Stimulated activated CD8-positive, alpha-beta memory T cell treated with anti-CD3 and anti-CD28 coated beads, Interleukin-15, amount 100 ng/mL, for 1 hour (primary cell): Measurements from ENCODE around the gene THAP12.
"Not testable (repeated sequence)": the region's sequence is repeated elsewhere in the genome, so short reads cannot be mapped to it uniquely, and the experiment has no call there.

Source experiments
- DNase-seq: peaks from one replicate; pipeline ENCODE4 v3.0.0-alpha.2; 2020; ENCODE audit warnings: low read depth

THAP12 gene, protein sequence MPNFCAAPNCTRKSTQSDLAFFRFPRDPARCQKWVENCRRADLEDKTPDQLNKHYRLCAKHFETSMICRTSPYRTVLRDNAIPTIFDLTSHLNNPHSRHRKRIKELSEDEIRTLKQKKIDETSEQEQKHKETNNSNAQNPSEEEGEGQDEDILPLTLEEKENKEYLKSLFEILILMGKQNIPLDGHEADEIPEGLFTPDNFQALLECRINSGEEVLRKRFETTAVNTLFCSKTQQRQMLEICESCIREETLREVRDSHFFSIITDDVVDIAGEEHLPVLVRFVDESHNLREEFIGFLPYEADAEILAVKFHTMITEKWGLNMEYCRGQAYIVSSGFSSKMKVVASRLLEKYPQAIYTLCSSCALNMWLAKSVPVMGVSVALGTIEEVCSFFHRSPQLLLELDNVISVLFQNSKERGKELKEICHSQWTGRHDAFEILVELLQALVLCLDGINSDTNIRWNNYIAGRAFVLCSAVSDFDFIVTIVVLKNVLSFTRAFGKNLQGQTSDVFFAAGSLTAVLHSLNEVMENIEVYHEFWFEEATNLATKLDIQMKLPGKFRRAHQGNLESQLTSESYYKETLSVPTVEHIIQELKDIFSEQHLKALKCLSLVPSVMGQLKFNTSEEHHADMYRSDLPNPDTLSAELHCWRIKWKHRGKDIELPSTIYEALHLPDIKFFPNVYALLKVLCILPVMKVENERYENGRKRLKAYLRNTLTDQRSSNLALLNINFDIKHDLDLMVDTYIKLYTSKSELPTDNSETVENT

DNA sequence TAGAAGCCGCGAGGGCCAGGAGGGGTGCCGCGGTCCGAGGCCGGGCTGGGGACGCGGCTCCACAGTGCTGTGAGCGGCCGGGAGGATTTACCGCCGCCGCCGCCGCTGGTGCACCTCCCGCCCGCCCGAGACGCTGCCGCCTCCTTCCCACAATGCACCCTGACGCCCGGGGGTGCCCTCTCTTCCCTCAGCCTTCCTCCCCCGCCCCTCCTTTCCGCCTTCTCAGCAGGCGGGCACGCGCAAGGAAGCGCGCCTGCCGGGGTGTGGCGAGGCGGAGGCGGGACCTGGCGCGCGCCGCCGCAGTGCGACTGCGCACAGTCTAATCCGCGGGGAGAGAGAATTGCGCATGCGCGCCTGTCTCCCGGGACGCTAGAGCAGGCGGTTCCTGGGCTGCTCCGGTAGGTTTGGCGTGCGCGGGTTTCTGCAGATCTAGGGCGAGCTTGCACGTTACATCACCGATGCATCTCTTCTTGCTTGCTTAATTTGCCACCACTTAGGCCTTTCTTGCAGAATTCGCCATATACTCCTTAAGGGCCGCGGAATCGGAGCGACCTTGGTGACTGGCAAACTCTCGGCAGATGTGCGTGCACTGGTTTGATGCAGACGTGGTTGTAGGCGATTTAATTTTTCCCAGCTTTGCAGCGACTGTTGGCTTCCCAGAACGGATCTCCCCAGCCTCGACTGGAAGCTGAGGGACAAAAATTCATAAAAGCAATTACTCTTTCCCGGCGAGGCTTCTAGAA lies at the start of gene THAP12, which contains the start of gene GVQW3:
Gene THAP12 (minus strand): TSS at position 156 of the 743 bp plus-strand sequence. CDS start 296 bp downstream, outside the sequence.
Gene GVQW3 (plus strand): TSS at position 347 of the 743 bp plus-strand sequence. CDS start 506 bp downstream, outside the sequence.
- DNase-seq: peak; percentile 89

GRCh38 chr11:76426660-76427059 lies 45.7 kb upstream of the THAP12 start:
- DNase-seq: no peak

DNA sequence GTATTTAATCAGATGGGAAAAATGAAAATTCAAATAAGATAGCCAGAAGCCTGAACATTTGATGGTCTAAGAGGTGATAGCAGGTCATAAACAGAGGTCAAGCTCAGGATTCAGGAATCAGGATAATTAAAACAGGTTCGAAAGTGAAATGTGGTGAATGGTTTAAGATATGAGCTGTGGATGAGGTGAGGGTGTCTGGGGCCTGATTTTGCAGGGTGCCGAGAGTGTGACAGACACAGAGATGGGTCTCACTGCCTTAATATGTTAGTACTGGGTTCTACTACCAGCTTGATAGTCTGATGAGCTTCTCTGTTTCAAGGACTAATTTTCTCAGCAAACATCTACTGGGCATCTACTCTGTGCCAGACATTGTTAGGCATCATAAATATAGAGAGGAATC lies 44.0 kb upstream of the THAP12 start:
- no peak for DNase-seq

DNA sequence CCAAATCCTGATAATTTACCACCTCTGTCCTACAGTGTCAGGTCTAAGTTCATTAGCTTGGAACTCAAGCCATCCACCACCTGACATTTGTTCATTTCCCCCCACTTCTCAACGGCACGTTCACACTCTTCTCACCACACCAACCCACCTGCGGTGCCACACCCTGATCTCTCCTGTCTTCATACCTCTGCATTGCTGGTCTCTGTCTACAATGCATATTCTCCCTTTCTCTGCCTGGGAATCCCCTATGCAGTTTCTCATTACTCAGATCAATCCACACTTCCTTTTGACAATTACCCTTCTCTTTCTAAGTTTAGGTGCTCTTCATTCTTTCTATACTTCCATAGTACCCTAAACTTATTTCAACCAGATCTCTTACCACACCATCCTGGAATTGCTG lies 43.4 kb upstream of the THAP12 start:
- DNase-seq: no peak

- no peak for DNase-seq
These were observed 39.0 kb upstream of the THAP12 start for GRCh38 chr11:76419896-76420295.

DNA sequence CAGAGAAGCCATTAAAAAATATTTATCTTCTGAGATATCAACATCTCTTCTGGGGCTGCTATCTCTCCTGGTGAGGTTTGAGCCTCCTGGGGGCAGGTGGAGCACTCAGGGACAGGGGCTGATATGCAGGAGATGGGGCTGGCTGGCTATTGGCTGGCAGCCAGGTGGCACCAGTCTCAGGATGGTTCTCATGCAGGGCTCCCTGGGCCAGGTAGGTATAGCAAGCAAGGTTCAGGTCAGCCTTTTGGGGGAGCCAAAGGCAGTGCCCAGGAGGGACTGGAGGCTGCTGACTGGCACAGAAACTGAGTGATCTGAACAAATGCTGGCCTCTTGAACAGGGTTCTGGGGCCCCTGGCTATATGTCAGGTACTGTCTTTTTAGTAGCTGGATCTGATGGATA lies 34.1 kb upstream of the THAP12 start:
- DNase-seq: no peak

GRCh38 chr11:76410851-76411357 lies 30.0 kb upstream of the THAP12 start:
- DNase-seq: no peak

GRCh38 chr11:76408171-76408965 lies 27.4 kb upstream of the THAP12 start:
- no peak for DNase-seq

- DNase-seq: no peak
These were observed 25.4 kb upstream of the THAP12 start for GRCh38 chr11:76406359-76406758.

GRCh38 chr11:76401484-76401883 lies 20.6 kb upstream of the THAP12 start:
- DNase-seq: not testable (repeated sequence)

DNA sequence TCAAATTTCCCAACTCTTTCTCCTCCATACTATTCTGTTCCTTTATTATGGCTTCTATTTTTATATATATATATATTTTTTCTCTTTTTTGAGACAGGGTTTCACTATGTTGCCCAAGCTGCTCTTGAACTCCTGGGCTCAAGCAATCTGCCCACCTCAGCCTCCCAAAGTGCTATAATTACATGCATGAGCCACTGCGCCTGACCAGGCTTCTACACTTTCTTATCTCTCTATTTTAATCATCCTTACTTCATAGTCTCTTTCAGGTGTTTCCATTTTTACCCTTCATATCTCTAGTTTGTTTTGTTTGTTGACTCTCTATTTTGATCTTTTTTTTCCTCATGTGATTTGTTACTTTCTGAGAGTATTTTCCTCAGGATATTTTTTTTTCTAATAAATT lies 20.0 kb upstream of the THAP12 start:
- no peak for DNase-seq

DNA sequence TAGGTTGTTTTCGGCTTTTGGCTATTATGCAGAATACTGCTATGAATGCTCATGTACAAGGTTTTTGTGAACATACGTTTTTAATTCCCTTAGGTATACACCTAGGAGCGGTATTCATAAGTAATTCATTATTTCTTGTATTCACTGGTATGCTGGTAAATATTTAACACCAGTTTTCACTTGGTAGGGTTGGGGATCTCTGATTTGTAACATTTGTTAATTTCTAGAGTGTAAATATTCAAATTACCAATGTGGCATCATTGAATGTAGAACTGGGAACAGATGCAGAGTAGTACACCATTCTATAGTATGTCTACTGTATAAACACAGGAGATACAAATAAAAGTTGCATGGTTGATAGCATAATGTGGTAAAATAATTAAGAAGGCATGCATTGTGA lies 16.5 kb upstream of the THAP12 start:
- no peak for DNase-seq

GRCh38 chr11:76395296-76395695 lies 14.4 kb upstream of the THAP12 start:
- no peak for DNase-seq

DNA sequence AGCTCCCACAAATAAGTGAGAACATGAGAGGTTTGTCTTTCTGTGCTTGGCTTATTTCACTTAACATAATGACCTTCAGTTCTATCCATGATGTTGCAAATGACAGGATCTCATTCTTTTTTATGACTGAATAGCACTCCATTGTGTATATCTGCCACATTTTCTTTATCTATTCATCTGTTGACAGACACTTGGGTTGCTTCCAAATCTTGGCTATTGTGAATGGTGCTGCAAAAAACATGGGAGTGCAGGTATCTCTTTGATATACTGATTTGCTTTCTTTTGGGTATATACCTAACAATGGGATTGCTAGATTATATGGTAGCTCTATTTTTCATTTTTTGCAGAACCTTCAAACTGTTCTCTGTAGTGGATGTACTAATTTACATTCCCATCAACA lies 13.5 kb upstream of the THAP12 start:
- DNase-seq: no peak

- DNase-seq: no peak
These were observed 11.9 kb upstream of the THAP12 start for GRCh38 chr11:76392870-76393269.

DNA sequence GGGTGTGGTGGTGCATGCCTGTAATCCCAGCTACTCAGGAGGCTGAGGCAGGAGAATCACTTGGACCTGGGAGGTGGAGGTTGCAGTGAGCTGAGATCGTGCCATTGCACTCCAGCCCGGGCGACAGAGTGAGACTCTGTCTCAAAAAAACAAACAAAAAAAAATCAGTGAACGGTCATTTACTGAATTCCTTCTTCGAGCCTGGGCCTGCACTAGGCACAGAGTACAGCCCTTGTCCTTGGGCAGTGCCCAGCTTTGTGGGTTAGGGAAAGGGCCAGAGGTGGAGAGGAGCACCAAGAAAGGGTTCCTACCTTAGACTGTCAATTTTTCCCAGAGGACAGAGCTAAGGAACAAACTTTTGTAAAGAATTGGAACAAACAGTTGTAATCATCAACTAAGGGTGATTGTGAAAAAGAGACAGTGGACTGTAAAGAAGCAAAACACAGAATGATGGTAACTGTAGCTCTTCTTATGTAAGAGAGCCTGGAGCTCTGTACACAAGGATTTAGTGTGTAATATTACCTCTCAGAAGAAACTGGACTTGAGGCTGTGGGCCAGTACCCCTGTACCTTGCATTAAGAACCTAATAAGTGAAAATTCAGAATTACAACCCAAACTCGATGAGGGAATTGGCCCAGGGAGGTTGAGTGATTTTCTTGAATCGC lies 11.0 kb upstream of the THAP12 start:
- DNase-seq: no peak

GRCh38 chr11:76391021-76391420 lies 10.1 kb upstream of the THAP12 start:
- DNase-seq: no peak

GRCh38 chr11:76388408-76388807 lies 7.5 kb upstream of the THAP12 start:
- DNase-seq: no peak

GRCh38 chr11:76385903-76386302 lies 5.0 kb upstream of the THAP12 start:
- DNase-seq: no peak

GRCh38 chr11:76382209-76382608 lies 1.3 kb upstream of the THAP12 start:
- no peak for DNase-seq
